CD4-positive, CD25-positive, alpha-beta regulatory T cell (primary cell): ENCODE measurements around the gene MVB12B. TPM values are rescaled to one million over a fixed set of nuclear protein-coding genes. Genes with fewer than 3 reads are reported as not detected.

Experiments used
- ATAC-seq, 2 donors: fragments of 150-1000 bp; cut with Tn5 transposase; one replicate each; pipeline ENCODE4 v1.10.0; 2021; ENCODE audit warnings: low read depth in 2 of 2, moderate number of reproducible peaks in 2 of 2, moderate library complexity in 1 of 2
- DNase-seq, 3 donors: peaks; one replicate each; pipeline versions ENCODE4 v3.0.0 to v3.0.0-alpha.2; 2012 to 2022; ENCODE audit warnings: mixed read lengths in 1 of 3
- H3K27ac ChIP-seq: one replicate; pipeline ENCODE4 v1.7.0; 2013; ENCODE audit warnings: mild to moderate bottlenecking, low read length; ENCODE audit not compliant: insufficient read depth, poor library complexity, severe bottlenecking
- H3K27me3 ChIP-seq: one replicate; pipeline ENCODE4 v1.7.0; 2013; ENCODE audit warnings: low read length; ENCODE audit not compliant: control insufficient read depth, insufficient read depth
- H3K36me3 ChIP-seq: one replicate; pipeline ENCODE4 v1.7.0; 2013; ENCODE audit warnings: mild to moderate bottlenecking, low read length, moderate library complexity; ENCODE audit not compliant: control insufficient read depth, insufficient read depth
- H3K4me1 ChIP-seq: 2 replicates; pipeline ENCODE4 v1.7.0; 2013; ENCODE audit warnings: mild to moderate bottlenecking, low read length; ENCODE audit not compliant: insufficient read depth, control insufficient read depth, poor library complexity, severe bottlenecking
- H3K4me3 ChIP-seq: one replicate; pipeline ENCODE4 v1.7.0; 2013; ENCODE audit warnings: low read depth, mild to moderate bottlenecking, low read length, moderate library complexity
- H3K9me3 ChIP-seq, 2 experiments: 1 replicate in 1 of 2; 2 replicates in 1 of 2; pipeline ENCODE4 v1.7.0; 2013; ENCODE audit warnings: low read length in 2 of 2, mild to moderate bottlenecking in 1 of 2, moderate library complexity in 1 of 2; ENCODE audit not compliant: control insufficient read depth in 2 of 2
- H3K27ac Mint-ChIP-seq, 3 donors: one replicate each; pipeline ENCODE4 v1.8.0; 2020 to 2022; ENCODE audit warnings: mild to moderate bottlenecking in 3 of 3, mixed read lengths in 3 of 3, moderate library complexity in 2 of 3
- H3K27me3 Mint-ChIP-seq: one replicate; pipeline ENCODE4 v1.8.0; 2022; ENCODE audit warnings: mild to moderate bottlenecking, mixed read lengths
- H3K36me3 Mint-ChIP-seq: one replicate; pipeline ENCODE4 v1.8.0; 2020; ENCODE audit warnings: mixed read lengths
- H3K4me1 Mint-ChIP-seq, 4 donors: one replicate each; pipeline ENCODE4 v1.8.0; 2020 to 2022; ENCODE audit warnings: mixed read lengths in 4 of 4, mild to moderate bottlenecking in 1 of 4
- H3K4me3 Mint-ChIP-seq, 4 donors: one replicate each; pipeline ENCODE4 v1.8.0; 2020 to 2022; ENCODE audit warnings: mild to moderate bottlenecking in 4 of 4, mixed read lengths in 4 of 4, moderate library complexity in 3 of 4
- H3K9me3 Mint-ChIP-seq, 7 donors: one replicate each; pipeline ENCODE4 v1.8.0; 2020 to 2022; ENCODE audit warnings: mixed read lengths in 7 of 7, mild to moderate bottlenecking in 3 of 7, moderate library complexity in 2 of 7
- polyA plus RNA-seq, 4 donors: library from polyadenylated mRNA; unstranded; fragments of 300-500 nt; fragmentation: Illumina TruSeq; gene quantifications; one replicate each; pipeline ENCODE4 v1.2.3, GENCODE V29; 2021
- total RNA-seq: library from RNA; stranded (reverse); gene quantifications from one replicate; pipeline ENCODE4 v1.2.3, GENCODE V29; 2022

MVB12B gene
- total and polyA plus RNA-seq, 5 donors from 2014 or later = 0.60 to 5.1 (median 1.4) TPM

GRCh38 chr9:126496181-126496576 lies 169.6 kb downstream of the MVB12B start:
- Histone ChIP-seq H3K36me3 (no peaks in the 10 kb centered on the region), H3K4me1 (peaks cover 15% of the 10 kb centered on the region), H3K9me3 (no peaks in the 10 kb centered on the region), H3K4me3 (no peak overlapping the region), H3K27me3 (no peaks in the 10 kb centered on the region), H3K27ac (no peak overlapping the region)
- Mint-ChIP-seq H3K36me3 (no peaks in the 10 kb centered on the region), H3K27me3 (peaks cover 19% of the 10 kb centered on the region), H3K4me1 (peaks cover 2 to 13% (median 7%) of the 10 kb centered on the region in 4 donors), H3K9me3 (no peaks in the 10 kb centered on the region), H3K27ac (no peak overlapping the region), H3K4me3 (no peak overlapping the region)
- ATAC-seq (no peak), DNase-seq (no peak)

GRCh38 chr9:126496781-126497659 lies 170.4 kb downstream of the MVB12B start:
- no peaks in the 10 kb centered on the region for H3K9me3 ChIP-seq
- no peak overlapping the region for H3K4me3 Mint-ChIP-seq
- no peak for ATAC-seq
- no peaks in the 10 kb centered on the region for H3K9me3 Mint-ChIP-seq
- no peak for DNase-seq
- H3K4me1 ChIP-seq = peaks cover 12% of the 10 kb centered on the region
- H3K36me3 Mint-ChIP-seq = no peaks in the 10 kb centered on the region
- peaks cover 0 to 12% (median 3%) of the 10 kb centered on the region in 4 donors for H3K4me1 Mint-ChIP-seq
- no peak overlapping the region for H3K27ac Mint-ChIP-seq
- no peak overlapping the region for H3K27ac ChIP-seq
- no peaks in the 10 kb centered on the region for H3K36me3 ChIP-seq
- H3K4me3 ChIP-seq = no peak overlapping the region
- peaks cover 15% of the 10 kb centered on the region for H3K27me3 Mint-ChIP-seq
- no peaks in the 10 kb centered on the region for H3K27me3 ChIP-seq

- no peak overlapping the region for H3K4me3 Mint-ChIP-seq
- DNase-seq (no peak), ATAC-seq (no peak)
- Histone ChIP-seq H3K27ac (no peak overlapping the region), H3K4me3 (no peak overlapping the region), H3K36me3 (no peaks in the 10 kb centered on the region), H3K9me3 (no peaks in the 10 kb centered on the region), H3K27me3 (no peaks in the 10 kb centered on the region), H3K4me1 (peaks cover 12% of the 10 kb centered on the region)
- H3K27ac Mint-ChIP-seq = no peak overlapping the region
- H3K4me1 Mint-ChIP-seq = peaks cover 0 to 12% (median 3%) of the 10 kb centered on the region in 4 donors
- no peaks in the 10 kb centered on the region for H3K36me3 Mint-ChIP-seq
- peaks cover 15% of the 10 kb centered on the region for H3K27me3 Mint-ChIP-seq
- no peaks in the 10 kb centered on the region for H3K9me3 Mint-ChIP-seq
Measured at GRCh38 chr9:126497660-126498275, 171.1 kb downstream of the MVB12B start.

- ATAC-seq (no peak), DNase-seq (no peak)
- Mint-ChIP-seq H3K36me3 (no peaks in the 10 kb centered on the region), H3K4me3 (no peak overlapping the region), H3K4me1 (peaks cover 0 to 12% (median 3%) of the 10 kb centered on the region in 4 donors), H3K27ac (no peak overlapping the region), H3K9me3 (no peaks in the 10 kb centered on the region), H3K27me3 (peaks cover 15% of the 10 kb centered on the region)
- Histone ChIP-seq H3K27ac (no peak overlapping the region), H3K27me3 (no peaks in the 10 kb centered on the region), H3K4me3 (no peak overlapping the region), H3K9me3 (no peaks in the 10 kb centered on the region), H3K36me3 (no peaks in the 10 kb centered on the region), H3K4me1 (peaks cover 12% of the 10 kb centered on the region)
Measured at GRCh38 chr9:126498331-126498730, 171.7 kb downstream of the MVB12B start.

GRCh38 chr9:126499005-126499910 lies 172.6 kb downstream of the MVB12B start:
- Histone ChIP-seq H3K9me3 (no peaks in the 10 kb centered on the region), H3K36me3 (no peaks in the 10 kb centered on the region), H3K4me1 (peaks cover 12% of the 10 kb centered on the region), H3K27ac (no peak overlapping the region), H3K4me3 (peak overlapping the region; percentile 48), H3K27me3 (no peaks in the 10 kb centered on the region)
- ATAC-seq (peak; percentile 69 to 71), DNase-seq (peak in 2 of 3 donors; percentile 42 to 53)
- Mint-ChIP-seq H3K36me3 (no peaks in the 10 kb centered on the region), H3K4me1 (peaks cover 0 to 12% (median 3%) of the 10 kb centered on the region in 4 donors), H3K9me3 (no peaks in the 10 kb centered on the region), H3K27ac (no peak overlapping the region), H3K27me3 (peaks cover 15% of the 10 kb centered on the region), H3K4me3 (peak overlapping the region in 2 of 4 donors; percentile 48 to 52)

- Histone ChIP-seq H3K9me3 (no peaks in the 10 kb centered on the region), H3K27me3 (no peaks in the 10 kb centered on the region), H3K36me3 (no peaks in the 10 kb centered on the region), H3K27ac (no peak overlapping the region), H3K4me1 (peaks cover 12% of the 10 kb centered on the region), H3K4me3 (no peak overlapping the region)
- no peaks in the 10 kb centered on the region for H3K36me3 Mint-ChIP-seq
- peaks cover 15% of the 10 kb centered on the region for H3K27me3 Mint-ChIP-seq
- peaks cover 0 to 12% (median 3%) of the 10 kb centered on the region in 4 donors for H3K4me1 Mint-ChIP-seq
- no peak for DNase-seq
- no peak for ATAC-seq
- H3K4me3 Mint-ChIP-seq = peak overlapping the region in 1 of 4 donors; percentile 44
- H3K27ac Mint-ChIP-seq = peak overlapping the region in 1 of 3 donors; percentile 56
- no peaks in the 10 kb centered on the region for H3K9me3 Mint-ChIP-seq
Measured at GRCh38 chr9:126499911-126500599, 173.4 kb downstream of the MVB12B start.
